GM12801 (cell line): ENCODE measurements around the gene RNU5B-1.

Experiments used
- TF ChIP-seq, protein P1 (sequence below): IDR thresholded peaks from one replicate; pipeline ENCODE4 v1.5.1; 2011; ENCODE audit warnings: control low read depth; ENCODE audit not compliant: insufficient read length; ENCODE audit errors: extremely low read depth

Gene RNU5B-1

GRCh38 chr15:65264863-65265430 is 39.5 kb upstream of the RNU5B-1 start:
- TF ChIP-seq, protein P1, sequence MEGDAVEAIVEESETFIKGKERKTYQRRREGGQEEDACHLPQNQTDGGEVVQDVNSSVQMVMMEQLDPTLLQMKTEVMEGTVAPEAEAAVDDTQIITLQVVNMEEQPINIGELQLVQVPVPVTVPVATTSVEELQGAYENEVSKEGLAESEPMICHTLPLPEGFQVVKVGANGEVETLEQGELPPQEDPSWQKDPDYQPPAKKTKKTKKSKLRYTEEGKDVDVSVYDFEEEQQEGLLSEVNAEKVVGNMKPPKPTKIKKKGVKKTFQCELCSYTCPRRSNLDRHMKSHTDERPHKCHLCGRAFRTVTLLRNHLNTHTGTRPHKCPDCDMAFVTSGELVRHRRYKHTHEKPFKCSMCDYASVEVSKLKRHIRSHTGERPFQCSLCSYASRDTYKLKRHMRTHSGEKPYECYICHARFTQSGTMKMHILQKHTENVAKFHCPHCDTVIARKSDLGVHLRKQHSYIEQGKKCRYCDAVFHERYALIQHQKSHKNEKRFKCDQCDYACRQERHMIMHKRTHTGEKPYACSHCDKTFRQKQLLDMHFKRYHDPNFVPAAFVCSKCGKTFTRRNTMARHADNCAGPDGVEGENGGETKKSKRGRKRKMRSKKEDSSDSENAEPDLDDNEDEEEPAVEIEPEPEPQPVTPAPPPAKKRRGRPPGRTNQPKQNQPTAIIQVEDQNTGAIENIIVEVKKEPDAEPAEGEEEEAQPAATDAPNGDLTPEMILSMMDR = no peak

DNA sequence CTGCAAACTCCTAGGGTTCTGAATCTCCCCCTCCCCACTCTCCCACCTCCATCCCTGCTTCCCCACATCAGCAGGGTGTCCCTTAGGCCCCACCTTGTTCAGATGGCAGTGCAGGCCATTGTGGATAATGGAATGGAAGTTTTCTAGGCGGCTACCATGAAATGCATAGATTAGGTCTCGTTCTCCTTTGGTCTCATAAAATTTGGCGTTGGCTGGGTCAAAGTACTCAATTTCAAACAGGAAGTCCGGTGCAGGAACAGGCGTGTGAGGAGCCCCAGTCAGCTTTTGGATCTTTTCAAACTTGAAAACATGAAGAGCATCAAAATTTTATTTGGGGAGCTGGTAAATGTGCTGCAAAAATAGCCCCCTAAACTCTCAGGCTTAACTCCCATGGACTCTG is 38.0 kb upstream of the RNU5B-1 start:
- TF ChIP-seq, protein P1 = no peak

DNA sequence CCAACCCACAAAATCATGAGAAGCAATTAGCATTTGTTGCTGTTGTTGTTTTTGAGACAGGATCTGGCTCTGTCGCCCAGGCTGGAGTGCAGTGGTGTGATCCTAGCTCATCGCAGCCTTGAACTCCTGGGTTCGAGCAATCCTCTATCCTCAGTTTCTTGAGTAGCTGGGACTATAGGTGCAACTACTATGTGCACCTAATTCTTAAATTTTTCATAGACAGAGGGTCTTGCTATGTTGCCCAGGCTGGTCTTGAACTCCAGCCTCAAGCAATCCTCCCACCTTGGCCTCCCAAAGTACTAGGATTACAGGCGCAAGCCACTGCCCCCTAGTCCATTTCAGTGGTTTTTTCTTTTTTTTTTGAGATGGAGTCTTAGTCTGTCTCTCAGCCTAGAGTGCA is 36.1 kb upstream of the RNU5B-1 start:
- TF ChIP-seq, protein P1 = no peak

- TF ChIP-seq, protein P1 = no peak
These were observed 29.3 kb upstream of the RNU5B-1 start for GRCh38 chr15:65275104-65275727.

- TF ChIP-seq, protein P1 = no peak
These were observed 28.8 kb upstream of the RNU5B-1 start for GRCh38 chr15:65275728-65276126.

- TF ChIP-seq, protein P1 = no peak
These were observed 27.5 kb upstream of the RNU5B-1 start for GRCh38 chr15:65277015-65277414.

GRCh38 chr15:65278480-65278879 is 26.0 kb upstream of the RNU5B-1 start:
- TF ChIP-seq, protein P1 = no peak
